Endothelial cell (in vitro differentiated cells): ENCODE data around the gene MICAL3. TPM values are rescaled to one million over a fixed set of nuclear protein-coding genes. Genes with fewer than 3 reads are reported as not detected.

Source experiments
- DNase-seq: peaks from one replicate; pipeline ENCODE4 v3.0.0; 2021; ENCODE audit warnings: low spot score
- H3K27ac Mint-ChIP-seq: one replicate; pipeline ENCODE4 v1.8.0; 2021; ENCODE audit warnings: mixed read lengths, inconsistent platforms; ENCODE audit not compliant: unreplicated experiment
- H3K27me3 Mint-ChIP-seq: one replicate; pipeline ENCODE4 v1.8.0; 2021; ENCODE audit warnings: mild to moderate bottlenecking, moderate library complexity, mixed read lengths, inconsistent platforms; ENCODE audit not compliant: unreplicated experiment
- H3K36me3 Mint-ChIP-seq: one replicate; pipeline ENCODE4 v1.8.0; 2021; ENCODE audit warnings: mild to moderate bottlenecking, low read depth, mixed read lengths, inconsistent platforms; ENCODE audit not compliant: unreplicated experiment
- H3K4me1 Mint-ChIP-seq: one replicate; pipeline ENCODE4 v1.8.0; 2021; ENCODE audit warnings: mild to moderate bottlenecking, mixed read lengths, inconsistent platforms; ENCODE audit not compliant: unreplicated experiment
- H3K4me3 Mint-ChIP-seq: one replicate; pipeline ENCODE4 v1.8.0; 2021; ENCODE audit warnings: mild to moderate bottlenecking, mixed read lengths, inconsistent platforms; ENCODE audit not compliant: unreplicated experiment
- H3K9me3 Mint-ChIP-seq: one replicate; pipeline ENCODE4 v1.8.0; 2021; ENCODE audit warnings: mixed read lengths, inconsistent platforms; ENCODE audit not compliant: unreplicated experiment
- microRNA-seq: library from miRNA; unstranded; fragments of <30 nt; microRNA quantifications from one replicate; pipeline ENCODE4, GENCODE V29; 2020; ENCODE audit not compliant: unreplicated experiment
- total RNA-seq: library from RNA; stranded (reverse); fragmentation: NEBNext Ultra II Directional; extraction: Animal tissue kit (Norgen Biotek cat#: 25700); gene quantifications from one replicate; pipeline ENCODE4 v1.2.1, GENCODE V29; 2021; ENCODE audit not compliant: unreplicated experiment
- TF ChIP-seq, protein P1 (sequence below): fragments of 200-600 bp; sonication (generic); IDR thresholded peaks from one replicate; pipeline ENCODE4 v1.5.0; 2021; ENCODE audit warnings: antibody characterized with exemption; ENCODE audit not compliant: unreplicated experiment

The MICAL3 gene
- total RNA-seq, 1 donor from 2014 or later, result 54.3 TPM

DNA sequence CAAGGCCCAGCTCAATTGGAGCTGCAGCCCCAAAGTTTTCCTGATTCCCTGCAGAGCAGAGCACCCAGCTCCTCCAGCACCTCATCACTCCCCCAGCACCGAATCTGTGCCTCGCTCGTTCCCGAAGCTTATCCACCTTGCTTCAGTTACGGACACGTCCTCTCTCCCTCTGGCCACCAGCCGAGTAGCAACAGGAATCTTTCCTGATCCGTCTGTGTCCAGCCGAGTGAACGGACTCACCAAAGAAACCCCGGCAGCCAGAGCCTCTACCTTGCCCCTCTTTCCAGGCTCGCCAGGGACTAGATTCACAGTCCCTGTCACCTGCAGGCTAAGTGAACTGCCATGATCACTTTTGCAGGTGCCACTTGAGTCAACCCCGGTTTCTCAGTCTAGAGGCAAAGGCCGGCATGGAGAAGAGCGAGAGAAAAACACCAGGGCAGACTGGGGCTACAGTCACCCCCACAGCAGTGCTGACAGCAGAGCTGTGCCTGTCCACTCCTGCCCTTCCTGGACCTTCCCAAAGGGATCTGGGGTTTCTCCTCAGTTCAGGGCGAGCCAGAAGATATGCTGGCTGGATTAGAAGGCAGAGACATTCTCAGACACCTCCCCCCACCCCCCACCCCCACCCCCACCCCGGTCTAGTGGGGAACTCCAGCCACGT lies 282.4 kb downstream of the MICAL3 start:
- TF ChIP-seq, protein P1, sequence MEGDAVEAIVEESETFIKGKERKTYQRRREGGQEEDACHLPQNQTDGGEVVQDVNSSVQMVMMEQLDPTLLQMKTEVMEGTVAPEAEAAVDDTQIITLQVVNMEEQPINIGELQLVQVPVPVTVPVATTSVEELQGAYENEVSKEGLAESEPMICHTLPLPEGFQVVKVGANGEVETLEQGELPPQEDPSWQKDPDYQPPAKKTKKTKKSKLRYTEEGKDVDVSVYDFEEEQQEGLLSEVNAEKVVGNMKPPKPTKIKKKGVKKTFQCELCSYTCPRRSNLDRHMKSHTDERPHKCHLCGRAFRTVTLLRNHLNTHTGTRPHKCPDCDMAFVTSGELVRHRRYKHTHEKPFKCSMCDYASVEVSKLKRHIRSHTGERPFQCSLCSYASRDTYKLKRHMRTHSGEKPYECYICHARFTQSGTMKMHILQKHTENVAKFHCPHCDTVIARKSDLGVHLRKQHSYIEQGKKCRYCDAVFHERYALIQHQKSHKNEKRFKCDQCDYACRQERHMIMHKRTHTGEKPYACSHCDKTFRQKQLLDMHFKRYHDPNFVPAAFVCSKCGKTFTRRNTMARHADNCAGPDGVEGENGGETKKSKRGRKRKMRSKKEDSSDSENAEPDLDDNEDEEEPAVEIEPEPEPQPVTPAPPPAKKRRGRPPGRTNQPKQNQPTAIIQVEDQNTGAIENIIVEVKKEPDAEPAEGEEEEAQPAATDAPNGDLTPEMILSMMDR, result no peak
- Mint-ChIP-seq H3K27ac (no peak overlapping the region), H3K4me1 (peaks cover 8% of the 10 kb centered on the region), H3K4me3 (no peak overlapping the region), H3K9me3 (no peaks in the 10 kb centered on the region), H3K27me3 (peaks cover 5% of the 10 kb centered on the region), H3K36me3 (peaks cover 21% of the 10 kb centered on the region)
- no peak for DNase-seq

DNA sequence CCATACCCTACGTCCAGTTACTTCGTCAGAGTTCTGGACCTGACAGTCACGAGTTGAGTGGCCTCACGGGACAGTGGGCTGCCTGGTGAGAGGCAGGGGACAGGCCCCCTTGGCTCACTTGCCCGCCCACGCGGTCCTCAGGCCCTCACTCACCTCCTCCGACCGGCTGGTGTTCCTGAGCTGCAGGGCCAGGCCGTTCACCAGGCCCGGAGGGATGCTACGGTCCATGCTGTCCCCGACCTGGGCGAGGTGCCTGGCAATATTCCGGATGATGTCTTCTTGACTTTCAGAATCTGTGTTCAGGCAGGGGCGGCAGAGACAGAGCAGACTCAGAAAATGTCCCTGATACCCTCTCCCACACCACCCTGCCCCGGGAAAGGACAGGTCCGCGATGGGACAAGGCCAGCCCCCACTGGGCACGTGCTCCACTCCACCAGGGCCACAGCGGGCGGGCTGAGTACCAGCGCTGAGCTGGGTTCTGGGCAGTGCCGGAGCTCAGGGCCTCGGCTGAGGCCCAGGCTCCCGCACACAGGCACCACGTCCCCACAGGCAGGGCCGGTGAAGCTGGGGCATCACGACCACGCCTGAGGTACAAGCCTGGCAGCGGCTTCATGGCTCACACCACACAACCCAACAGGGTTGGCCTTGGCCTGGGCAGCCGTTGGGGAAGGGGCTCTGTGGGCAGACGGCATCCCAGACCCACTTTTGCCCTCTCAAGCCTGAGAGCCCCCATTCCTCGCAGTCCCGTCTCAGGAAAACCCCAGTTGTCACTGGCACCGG lies 285.0 kb downstream of the MICAL3 start:
- no peak for DNase-seq
- H3K36me3 Mint-ChIP-seq, result peaks cover 21% of the 10 kb centered on the region
- no peaks in the 10 kb centered on the region for H3K9me3 Mint-ChIP-seq
- TF ChIP-seq, protein P1, result no peak
- H3K27me3 Mint-ChIP-seq, result peaks cover 5% of the 10 kb centered on the region
- no peaks in the 10 kb centered on the region for H3K4me1 Mint-ChIP-seq
- H3K27ac Mint-ChIP-seq, result no peak overlapping the region
- H3K4me3 Mint-ChIP-seq, result no peak overlapping the region

DNA sequence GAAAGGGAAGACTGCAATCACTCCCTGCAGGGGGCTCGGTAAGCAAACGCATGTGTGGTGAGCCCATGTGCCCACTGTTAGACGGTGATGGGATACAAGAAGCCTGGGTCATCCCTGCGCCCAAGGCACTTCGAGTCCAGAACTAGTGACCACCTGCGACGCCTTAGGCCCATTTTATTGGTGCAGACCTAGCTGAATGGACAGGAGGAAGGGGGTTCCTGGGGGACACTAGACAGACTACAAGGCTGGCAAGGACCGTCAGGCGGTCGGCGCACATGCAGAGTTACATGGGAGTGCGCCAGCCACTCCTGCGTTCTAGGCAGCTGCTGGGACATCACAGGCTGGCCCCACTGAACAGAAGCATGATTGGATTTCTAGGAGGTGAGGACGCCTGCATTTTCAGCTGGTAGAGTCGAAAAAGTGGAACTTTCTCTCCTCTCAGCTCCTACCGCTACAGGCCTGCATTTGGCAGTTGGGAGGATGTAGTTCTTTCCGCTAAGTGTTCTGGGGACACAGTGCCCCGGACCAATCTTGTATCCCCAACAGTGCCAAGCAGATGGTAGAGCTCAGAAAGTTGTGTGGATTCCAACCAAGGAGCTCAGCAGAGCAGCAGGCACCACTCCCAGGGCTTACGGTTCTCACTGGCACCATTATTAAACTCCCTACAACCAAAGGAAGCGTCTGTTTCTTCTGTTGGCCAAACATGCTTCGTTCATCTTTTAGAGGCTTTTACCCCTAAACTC lies 285.8 kb downstream of the MICAL3 start:
- peaks cover 5% of the 10 kb centered on the region for H3K27me3 Mint-ChIP-seq
- H3K27ac Mint-ChIP-seq, result no peak overlapping the region
- H3K4me1 Mint-ChIP-seq, result no peaks in the 10 kb centered on the region
- no peaks in the 10 kb centered on the region for H3K9me3 Mint-ChIP-seq
- H3K4me3 Mint-ChIP-seq, result no peak overlapping the region
- no peak for DNase-seq
- H3K36me3 Mint-ChIP-seq, result peaks cover 21% of the 10 kb centered on the region
- TF ChIP-seq, protein P1, result no peak

Small RNAs within 50 kb of the gene (microRNA-seq; reads per million reads assigned to microRNA genes)
- gene MIR3198-1 (not detected), gene MIR648 (not detected)

Other genes starting within 250 kb of the MICAL3 start
- gene PEX26, start 53.4 kb upstream of the MICAL3 start, total RNA-seq, result 49.7 TPM
- 0.46 TPM for gene TUBA8, start 86.2 kb upstream of the MICAL3 start, total RNA-seq
- 0.85 TPM for gene USP18, start 125.6 kb upstream of the MICAL3 start, total RNA-seq